SHP77 treated with DMSO at 0.1 percent for 48 hours (cell line): ENCODE measurements around the gene ATXN7L1.
"Not testable (repeated sequence)": the region's sequence is repeated elsewhere in the genome, so short reads cannot be mapped to it uniquely, and the experiment has no call there.

Experiments
- DNase-seq: peaks from one replicate; lab custom pipeline; 2025; lab: John Stamatoyannopoulos, UW

The ATXN7L1 gene

GRCh38 chr7:105890290-105890997, 14.0 kb upstream of the ATXN7L1 start:
- DNase-seq, result no peak

GRCh38 chr7:105887569-105888189, 11.3 kb upstream of the ATXN7L1 start:
- DNase-seq, result no peak

GRCh38 chr7:105886776-105887175, 10.4 kb upstream of the ATXN7L1 start:
- no peak for DNase-seq

GRCh38 chr7:105885387-105886111, 9.2 kb upstream of the ATXN7L1 start:
- DNase-seq, result peak; percentile 0

- not testable (repeated sequence) for DNase-seq
These were observed 6.8 kb upstream of the ATXN7L1 start for GRCh38 chr7:105883179-105883578.

- no peak for DNase-seq
These were observed 5.0 kb upstream of the ATXN7L1 start for GRCh38 chr7:105881439-105881838.

GRCh38 chr7:105880571-105881330, 4.4 kb upstream of the ATXN7L1 start:
- DNase-seq, result no peak

- DNase-seq, result no peak
These were observed 3.4 kb upstream of the ATXN7L1 start for GRCh38 chr7:105879782-105880181.

- DNase-seq, result no peak
These were observed 2.6 kb upstream of the ATXN7L1 start for GRCh38 chr7:105878746-105879605.

GRCh38 chr7:105877736-105878135, 1.3 kb upstream of the ATXN7L1 start:
- DNase-seq, result no peak

- no peak for DNase-seq
These were observed 684 bp upstream of the ATXN7L1 start for GRCh38 chr7:105876964-105877601.

- DNase-seq, result no peak
These were observed 894 bp downstream of the ATXN7L1 start for GRCh38 chr7:105875505-105875904.

- no peak for DNase-seq
These were observed 2.3 kb downstream of the ATXN7L1 start for GRCh38 chr7:105874055-105874454.

- DNase-seq, result no peak
These were observed 3.9 kb downstream of the ATXN7L1 start for GRCh38 chr7:105872491-105872890.

- DNase-seq, result no peak
These were observed 5.3 kb downstream of the ATXN7L1 start for GRCh38 chr7:105871142-105871541.

GRCh38 chr7:105866102-105866801, 10.1 kb downstream of the ATXN7L1 start:
- no peak for DNase-seq

- no peak for DNase-seq
These were observed 12.5 kb downstream of the ATXN7L1 start for GRCh38 chr7:105863876-105864275.

GRCh38 chr7:105862770-105863169, 13.6 kb downstream of the ATXN7L1 start:
- no peak for DNase-seq

- no peak for DNase-seq
These were observed 14.1 kb downstream of the ATXN7L1 start for GRCh38 chr7:105862276-105862675.

GRCh38 chr7:105861224-105861623, 15.2 kb downstream of the ATXN7L1 start:
- no peak for DNase-seq
